SIG-M5 (cell line): Measurements from ENCODE around the gene ZDHHC11.
"Not testable (repeated sequence)": the region's sequence is repeated elsewhere in the genome, so short reads cannot be mapped to it uniquely, and the experiment has no call there.

Source experiments
- DNase-seq: peaks from one replicate; lab custom pipeline; 2025; lab: John Stamatoyannopoulos, UW

ZDHHC11 gene

DNA sequence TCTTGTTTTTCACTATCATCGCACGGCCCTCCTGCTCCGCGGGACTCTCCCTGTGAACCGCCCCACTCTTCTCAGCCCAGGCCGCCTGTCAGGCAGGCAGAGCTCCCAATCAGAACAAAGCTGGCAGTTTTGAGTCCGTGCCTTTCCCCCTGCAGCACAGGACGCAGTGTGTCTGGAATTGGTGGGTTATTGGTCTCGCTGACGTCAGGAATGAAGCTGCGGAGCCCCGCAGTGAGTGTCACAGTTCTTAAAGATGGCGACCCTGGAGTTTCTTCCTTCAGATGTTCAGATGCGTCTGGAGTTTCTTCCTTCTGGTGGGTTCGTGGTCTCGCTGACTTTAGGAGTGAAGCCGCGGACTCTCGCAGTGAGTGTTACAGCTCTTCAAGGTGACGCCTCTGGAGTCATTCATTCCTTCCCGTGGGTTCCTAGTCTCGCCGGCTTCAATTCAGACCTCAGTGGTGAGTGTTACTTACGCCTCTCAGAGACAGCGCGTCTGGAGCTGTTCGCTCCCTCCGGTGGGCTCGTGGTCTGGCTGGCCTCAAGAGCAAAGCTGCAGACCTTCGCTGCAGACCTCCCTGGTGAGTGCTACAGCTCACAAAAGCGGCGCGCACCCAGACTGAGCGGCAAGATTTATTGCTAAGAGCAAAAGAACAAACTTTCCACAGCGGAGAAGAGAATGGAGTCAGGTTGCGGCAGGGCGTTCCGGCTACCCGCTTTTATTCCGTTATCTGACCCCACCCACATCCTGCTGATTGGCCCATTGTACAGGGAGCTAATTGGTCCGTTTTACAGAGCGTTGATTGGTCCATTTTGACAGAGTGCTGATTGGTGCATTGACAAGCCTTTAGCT is 73.7 kb downstream of the ZDHHC11 start:
- no peak for DNase-seq

DNA sequence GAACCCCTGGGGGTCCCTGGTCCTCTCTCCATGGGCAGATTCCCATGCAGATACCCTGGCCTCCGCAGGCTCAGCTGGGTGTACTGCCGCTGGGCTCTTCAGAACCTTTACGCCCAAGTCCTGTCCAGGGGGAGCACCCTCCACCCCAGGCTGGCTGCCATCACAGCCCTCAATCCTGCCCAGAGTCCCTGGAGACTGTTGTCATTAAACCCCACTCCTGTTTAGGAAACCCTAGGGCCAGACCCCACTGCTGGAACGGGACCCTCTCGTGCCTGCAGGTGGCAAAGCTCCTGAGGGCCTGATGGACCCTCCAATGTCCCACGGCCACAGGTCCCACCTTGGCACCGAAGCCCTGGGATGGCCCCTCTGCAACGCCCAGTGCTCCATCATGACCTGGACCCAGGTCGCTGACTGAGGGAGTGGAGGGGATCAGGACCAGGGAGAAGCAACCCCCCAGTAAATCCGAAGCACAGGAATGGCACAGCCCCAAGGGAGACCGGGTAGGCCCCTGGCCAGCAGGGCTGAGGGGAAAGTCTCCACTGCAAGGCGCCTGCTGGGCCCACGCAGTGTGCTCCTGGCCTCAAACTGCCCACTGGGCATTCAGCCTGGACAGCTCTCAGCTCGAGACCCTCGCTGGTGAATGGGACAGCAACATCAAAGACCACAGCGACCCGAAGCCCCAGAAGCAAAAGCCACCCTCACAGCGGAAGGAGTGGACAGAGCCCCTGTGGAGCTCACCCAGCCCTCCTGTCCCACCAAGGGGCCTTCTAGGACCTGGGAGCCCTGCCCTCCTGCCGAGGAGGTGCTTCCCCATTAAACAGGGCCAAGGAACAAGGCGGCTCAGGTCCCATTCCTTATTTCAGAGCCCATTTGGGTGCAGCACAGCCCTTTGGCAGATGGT is 74.6 kb downstream of the ZDHHC11 start:
- DNase-seq = no peak

DNA sequence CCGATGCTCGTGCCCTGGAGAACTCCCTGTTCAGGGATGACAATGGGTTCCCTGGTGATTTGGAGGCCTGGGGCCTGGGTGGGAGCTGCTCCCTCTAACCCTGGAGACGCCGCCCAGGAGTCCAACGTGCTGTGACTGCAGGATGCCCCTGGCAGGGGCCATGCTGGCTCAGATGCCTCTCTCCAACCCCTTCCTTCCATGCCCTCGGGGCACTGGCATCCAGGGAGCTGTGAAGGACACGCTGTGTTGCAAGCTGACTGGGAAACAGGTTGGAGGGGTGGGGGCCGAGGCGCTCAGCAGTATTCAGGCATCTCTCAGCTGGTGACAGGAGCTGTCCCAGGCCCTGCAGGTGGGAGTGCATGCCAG is 75.2 kb downstream of the ZDHHC11 start:
- DNase-seq = not testable (repeated sequence)

DNA sequence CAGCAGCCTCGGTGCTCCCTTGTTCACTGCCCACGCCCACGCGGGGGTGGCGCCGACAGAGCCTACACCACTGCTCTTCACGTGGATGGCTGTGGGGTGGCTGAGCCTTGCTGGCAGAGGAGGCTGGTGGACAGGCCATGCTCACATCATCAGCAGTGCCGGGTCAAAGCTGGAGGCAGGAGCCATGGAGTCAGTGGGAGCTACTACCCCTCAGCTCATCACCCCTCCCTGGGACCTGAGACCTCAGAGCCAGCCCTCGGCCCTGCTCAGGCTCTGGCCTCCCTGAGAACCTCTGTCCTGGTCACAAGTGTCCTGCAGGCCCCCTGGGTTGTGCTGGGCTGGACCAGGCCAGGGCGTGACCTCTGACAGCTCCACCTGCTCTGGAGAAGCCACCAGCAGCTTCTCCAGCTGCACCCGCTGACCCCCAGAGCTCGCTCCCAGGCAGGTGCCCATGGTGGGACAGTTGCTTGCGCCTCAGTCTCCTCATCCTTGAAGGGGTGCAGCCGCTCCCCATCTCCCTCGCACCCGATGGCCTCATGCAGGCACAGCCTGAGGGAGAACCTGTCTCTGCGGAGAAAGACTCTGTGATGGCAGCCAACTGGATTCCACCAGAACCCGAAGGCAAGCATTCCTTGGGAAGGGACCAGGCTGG is 75.8 kb downstream of the ZDHHC11 start:
- DNase-seq = not testable (repeated sequence)

DNA sequence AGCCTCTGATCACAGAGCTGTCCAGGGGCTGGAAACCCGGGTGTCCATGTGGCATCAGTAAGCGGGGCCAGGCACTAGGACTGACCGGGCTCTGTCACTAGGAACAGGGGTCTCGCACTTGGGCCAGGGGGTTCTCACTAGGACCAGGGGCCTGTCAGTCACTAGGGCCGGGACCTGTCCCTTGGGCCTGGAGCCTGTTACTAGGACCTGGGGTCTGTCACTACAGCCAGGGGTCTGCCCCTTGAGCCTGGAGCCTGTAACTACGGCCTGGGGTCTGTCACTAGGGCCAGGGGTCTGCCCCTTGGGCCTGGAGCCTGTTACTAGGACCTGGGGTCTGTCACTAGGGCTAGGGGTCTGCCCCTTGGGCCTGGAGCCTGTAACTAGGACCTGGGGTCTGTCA is 76.5 kb downstream of the ZDHHC11 start:
- not testable (repeated sequence) for DNase-seq

DNA sequence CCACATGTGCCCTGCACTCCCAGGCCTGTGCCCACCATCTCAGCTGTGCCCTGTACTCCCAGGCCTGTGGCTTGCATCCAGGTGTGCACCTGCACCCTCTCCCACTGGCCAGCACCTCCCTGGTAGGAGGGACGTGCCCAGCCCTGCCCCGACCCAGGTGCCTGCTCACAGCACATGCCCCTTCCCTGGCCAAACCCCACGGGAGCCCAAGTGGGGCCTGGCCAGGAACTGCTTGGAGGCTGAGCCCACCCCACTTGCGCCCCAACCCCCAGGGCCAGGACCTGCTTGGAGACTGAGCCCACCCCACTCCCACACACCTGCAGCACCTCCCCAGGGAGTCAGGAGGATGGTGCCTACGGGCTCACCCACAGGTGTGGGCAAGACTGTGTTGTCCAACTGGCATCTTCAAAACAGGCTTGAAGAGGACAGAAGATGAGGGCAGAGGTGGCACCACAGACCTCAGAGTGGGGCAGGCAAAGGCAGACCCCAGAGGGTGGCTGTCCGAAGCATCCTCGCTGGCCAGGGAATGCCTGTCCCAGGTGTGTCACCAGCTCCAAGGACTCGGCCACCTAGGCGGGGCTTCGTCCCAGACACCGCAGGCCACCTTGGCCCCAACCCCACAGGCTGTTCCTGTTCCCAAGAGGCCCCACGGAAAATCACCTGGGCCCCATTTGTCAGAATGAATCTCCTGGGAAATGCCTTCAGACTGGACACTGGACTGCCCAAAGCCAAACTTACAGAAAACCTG is 77.1 kb downstream of the ZDHHC11 start:
- DNase-seq = no peak

DNA sequence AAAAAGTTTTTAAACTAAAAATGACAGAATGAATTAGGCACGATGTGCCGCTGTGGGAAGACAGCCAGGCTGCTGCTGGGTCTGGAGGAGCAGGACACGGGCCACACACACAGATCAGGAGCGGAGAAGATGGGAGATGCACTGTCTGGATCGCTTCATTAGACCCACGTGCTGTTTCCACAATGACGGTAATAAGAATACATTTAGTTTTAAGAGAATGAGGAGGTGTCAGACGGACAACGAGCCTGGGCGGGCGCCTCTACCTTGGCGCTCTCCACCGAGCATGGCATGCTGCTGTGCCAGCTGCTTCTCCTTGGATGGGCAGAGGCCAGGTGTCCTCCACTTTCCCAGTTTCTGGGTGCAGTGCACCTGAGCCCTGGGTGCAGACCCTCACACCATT is 77.9 kb downstream of the ZDHHC11 start:
- DNase-seq = not testable (repeated sequence)

DNA sequence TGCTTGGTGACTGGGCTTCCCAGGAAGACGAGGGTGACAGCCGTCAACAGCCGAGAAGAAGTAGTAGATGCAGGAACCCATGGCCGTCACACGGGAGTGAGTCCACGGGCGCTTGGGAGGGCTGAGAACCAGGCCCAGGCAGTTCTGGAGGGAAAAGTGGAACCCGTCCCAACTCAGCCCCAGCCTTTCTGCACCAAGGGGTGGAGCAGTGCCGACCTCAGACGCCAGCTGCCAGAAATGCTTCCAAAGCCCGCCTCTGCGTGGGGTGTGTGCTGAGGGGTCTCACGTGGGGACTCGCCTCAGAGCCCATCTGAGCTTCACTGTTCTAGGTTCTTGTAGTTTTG is 78.3 kb downstream of the ZDHHC11 start:
- DNase-seq = not testable (repeated sequence)

DNA sequence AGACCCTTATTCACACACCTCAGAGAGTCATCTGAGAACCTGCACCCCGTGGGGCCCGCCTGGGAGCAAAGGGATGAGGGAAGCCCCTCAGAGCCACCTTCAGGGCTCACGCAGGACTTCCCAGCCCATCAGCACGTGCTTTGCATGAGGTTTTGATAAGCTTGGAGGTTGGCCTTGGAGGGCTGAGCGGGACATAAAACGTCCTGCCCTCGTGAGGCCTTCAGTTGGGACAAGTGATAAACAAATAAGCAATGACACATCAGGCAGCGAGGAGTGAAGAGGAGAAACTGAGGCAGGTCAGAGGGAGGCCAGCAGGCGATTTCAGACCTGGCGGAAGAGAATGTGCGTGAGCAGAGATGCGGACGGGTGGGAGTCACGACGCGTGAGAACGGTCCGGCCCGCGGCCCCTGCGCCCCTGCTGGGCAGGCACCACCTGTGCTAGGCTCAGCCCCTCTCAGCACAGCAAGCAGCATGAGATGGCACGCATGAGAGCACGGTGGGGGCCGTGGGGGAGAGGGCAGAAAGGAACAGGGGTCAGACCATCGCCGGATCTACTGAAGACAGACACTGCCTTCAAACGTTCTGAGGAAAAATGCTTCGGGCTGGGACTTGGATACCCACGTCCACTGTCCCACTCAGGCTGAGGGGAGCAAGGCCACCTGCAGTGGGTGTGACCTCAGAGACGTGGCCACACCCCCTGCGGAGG is 78.8 kb downstream of the ZDHHC11 start:
- DNase-seq = not testable (repeated sequence)

DNA sequence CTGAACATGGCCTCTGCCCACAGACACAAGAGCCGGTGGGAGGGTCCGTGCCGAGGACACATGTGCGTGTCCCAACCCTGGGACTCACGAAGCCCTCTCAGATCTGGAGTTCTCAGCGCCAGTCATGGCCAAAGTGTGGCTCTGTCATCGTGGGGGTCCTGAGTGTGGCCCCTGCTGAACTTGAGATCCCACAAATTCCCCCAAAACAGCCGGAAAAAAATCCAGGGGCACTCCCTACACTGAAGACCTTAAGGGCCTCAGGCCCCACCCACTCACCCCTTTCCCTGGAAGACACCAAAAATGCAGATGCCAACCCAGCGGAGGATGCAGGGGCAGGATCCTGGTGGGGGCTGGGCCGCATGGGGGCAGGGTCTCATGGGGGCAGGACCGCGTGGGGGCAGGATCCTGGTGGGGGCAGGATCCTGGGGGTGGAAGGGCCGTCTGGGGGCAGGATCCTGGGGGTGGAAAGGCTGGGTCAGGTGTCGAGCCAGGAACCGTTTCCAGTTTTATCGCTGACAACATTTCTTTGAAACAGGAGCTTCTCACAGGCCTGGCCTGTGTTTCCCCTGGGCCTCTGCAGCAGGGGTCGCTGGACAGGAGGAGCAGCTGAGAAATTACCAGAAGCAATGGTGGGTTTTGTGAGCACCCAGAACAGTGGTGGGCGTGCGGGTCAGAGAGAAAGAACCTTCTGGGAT is 79.6 kb downstream of the ZDHHC11 start:
- not testable (repeated sequence) for DNase-seq

DNA sequence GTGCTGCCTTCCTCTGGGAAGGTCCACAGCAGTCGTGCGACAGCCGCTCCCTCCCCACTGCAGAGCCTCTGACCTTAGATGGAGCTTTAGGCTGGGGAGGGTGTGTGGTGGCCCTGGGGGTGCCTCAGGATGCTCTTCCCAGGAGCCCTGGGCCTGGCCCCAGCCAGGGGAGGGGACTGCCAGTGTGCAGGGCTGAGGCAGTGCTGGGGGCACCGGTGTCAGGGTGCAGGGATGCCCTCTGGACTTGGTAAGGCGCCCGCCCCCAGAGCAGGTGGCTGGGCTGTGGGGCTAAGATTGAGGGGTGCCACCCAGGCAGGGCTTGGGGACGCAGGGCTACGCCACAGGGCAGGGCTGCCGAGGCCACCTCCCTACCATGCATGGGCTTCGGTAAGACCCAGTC is 80.2 kb downstream of the ZDHHC11 start:
- not testable (repeated sequence) for DNase-seq

DNA sequence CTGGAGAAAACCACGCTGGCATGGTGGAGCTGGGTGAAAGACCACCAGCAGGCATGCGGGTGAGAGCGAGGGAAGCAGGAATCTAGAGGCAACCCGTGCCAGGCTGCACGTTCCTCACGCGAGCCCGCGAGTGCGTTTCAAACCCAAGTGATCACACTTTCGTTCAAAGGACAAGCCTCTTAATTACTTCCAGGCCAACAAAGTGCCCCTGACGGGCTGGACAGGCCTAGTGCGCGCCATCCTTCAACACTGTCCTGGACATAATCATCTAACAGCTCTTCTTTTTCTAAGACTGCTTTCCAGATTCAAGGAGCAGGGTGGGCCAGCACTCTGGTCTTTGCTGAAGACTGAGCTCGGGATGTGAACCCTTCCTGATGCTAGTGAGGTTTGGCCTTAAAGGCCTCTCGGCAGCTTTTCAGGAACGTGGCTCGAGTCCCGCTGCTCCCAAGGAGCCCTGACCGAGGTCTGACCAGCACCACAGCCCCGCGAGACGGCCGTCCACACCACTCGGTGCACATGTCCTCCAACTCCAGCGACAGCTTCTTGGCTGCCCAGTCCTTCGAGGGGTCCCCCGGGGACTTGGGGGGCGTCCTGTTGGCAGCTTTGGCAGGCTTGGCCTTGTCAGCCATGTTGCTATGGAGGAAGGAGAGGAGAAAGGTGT is 81.2 kb downstream of the ZDHHC11 start:
- not testable (repeated sequence) for DNase-seq

DNA sequence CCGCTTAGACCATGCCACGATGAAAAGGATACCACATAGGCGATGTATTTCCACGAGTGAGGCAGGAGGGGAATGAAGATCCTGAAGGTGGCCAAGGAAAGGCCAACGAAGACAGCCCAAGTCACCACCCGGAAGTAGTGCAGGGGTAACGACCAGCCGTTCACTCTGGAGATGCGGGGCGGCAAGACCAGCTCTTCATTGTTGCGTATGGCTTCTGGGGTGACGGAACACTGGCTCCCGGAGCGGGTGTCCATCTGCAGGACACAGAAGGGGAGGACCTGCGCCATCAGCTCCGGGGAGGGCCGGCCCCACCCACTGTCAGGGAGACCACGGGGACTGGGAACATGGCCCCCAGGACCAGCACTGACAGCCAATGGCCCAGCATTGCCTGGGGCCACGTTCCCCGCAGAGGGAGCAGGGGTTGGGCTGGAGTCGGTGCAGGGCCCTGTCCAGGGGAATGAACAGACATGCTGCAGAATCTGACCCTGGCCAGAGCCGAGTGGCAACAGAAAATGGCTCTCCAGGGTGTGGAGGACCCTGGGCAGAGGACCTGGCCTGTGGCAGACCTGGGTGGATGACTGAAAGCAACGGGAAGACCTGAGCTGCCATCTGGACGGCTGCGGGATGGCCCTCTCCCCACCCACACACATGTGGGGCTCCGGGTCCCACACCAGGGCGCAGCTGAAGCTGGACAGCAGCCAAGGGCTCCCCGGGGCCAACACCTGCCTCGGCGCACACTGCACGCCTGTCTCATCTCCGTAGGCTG is 83.9 kb downstream of the ZDHHC11 start:
- DNase-seq = no peak

DNA sequence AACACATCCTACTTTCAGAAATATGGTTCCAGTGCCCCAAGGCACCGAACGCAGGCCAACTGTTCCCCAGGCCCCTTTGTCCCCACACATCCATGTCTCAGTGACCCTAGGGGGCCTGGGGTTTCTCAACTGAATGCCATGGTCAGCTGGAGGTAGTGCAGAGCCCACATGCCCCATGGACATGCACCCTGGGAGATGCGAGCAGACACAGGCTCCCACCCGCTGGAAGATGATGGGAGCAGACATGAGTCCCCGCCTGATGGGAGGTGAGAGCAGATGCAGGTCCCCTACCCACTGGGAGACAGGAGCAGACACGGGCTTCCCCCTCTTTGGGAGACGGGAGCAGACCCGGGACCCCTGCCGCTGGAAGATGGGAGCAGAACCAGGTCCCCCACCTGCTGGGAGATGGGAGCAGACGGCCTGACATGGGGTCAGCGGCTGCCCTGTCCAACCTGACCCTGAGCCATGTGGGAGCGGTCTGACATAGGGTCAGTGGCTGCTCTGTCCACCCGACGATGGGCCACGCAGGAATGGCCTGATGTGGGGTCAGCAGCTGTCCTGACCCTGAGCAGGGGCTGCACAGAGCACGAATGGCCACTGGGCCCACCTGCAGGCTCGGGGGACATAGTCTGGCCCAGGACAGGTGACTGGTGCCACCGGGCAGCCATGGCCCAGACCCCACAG is 84.7 kb downstream of the ZDHHC11 start:
- no peak for DNase-seq

DNA sequence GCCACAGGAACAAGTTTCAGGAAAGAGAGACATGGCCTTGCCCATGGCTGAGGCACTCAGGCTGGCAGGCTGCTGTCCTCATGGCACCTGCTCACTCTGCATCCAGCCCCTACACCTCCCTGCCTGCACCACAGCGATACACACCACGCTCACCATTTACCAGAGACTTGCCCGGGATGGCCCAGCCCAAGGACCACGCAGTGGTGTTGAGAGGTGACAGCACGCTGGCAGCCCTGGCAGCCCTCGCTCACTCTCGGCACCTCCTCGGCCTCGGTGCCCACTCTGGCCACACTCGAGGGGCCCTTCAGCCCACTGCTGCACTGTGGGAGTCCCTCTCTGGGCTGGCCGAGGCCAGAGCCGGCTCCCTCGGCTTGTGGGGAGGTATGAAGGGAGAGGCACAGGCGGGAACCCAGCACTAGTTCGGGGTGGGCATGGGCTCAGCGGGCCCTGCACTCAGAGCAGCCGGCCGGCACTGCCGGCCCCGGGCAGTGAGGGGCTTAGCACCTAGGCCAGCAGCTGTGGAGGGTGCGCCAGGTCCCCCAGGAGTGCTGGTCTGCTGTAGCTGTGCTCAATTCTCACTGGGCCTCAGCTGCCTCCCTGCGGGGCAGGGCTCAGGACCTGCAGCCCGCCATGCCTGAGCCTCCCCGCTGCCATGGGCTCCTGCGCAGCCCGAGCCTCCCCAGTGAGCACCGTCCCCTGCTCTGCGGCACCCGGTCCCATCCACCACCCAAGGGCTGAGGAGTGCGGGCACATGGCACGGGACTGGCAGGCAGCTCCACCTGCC is 86.6 kb downstream of the ZDHHC11 start:
- no peak for DNase-seq

DNA sequence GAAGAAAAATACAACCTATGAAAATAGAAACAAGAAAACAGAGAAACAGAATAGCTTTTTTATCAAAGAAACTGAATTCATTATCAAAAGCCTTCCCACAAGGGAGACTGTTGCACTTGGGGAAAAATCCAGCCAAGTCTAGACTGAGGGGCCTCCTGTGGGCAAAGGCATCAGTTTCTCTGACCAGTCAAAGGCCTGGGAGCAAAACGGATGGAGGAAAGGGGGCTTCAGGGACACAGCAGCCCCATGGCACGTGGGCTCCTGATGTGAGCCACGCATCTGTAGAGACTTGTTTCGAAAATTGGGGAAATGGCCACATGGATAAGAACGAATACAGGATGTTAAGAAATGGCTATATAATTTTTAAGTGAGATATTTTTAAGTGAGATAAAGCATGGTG is 87.4 kb downstream of the ZDHHC11 start:
- no peak for DNase-seq

DNA sequence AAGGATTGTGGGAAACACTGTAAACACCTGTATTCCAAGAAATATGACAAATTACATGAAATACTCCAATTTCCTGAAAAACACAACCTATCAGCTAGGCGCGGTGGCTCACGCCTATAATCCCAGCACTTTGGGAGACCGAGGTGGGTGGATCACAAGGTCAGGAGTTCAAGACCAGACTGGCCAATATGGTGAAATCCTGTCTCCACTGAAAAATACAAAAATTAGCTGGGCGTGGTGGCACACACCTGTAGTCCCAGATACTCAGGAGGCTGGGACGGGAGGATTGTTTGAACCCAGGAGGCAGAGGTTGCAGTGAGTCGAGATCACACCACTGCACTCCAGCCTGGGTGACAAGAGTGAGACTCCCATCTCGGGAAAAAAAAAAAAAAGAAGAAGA is 87.8 kb downstream of the ZDHHC11 start:
- not testable (repeated sequence) for DNase-seq
